Adrenal gland (tissue), 5 donors: ENCODE measurements around the gene CELF2.

Experiments
- CTCF ChIP-seq, 6 experiments: fragments of 450-650 bp in 4 of 6; fragments of 200-600 bp in 2 of 6; sonication (generic) in 1 of 6; IDR thresholded peaks; 1 replicate in 5 of 6; 2 replicates in 1 of 6; pipeline versions ENCODE4 v1.5.1 to v1.8.0; 2016 to 2021; ENCODE audit warnings: antibody characterized with exemption in 6 of 6, mild to moderate bottlenecking in 2 of 6, moderate library complexity in 1 of 6
- POLR2A ChIP-seq, 2 donors: fragments of 450-650 bp; IDR thresholded peaks; one replicate each; pipeline ENCODE4 v1.6.1; 2017; ENCODE audit warnings: antibody characterized with exemption in 2 of 2, mild to moderate bottlenecking in 2 of 2, moderate library complexity in 1 of 2
- donor health status: DM: no; HTN: no; CAD: no.

- TF ChIP-seq CTCF (IDR thresholded peaks at IDR 0.05) (no peak), POLR2A (IDR thresholded peaks at IDR 0.05) (no peak)
Observed at GRCh38 chr10:11012421-11013295, 5.0 kb upstream of the CELF2 start.
